BLaER1 treated with 17β-estradiol and CSF1 and Interleukin-3, amounts not matched to agents 10 nM and 100 nM (cell line): Measurements from ENCODE around the gene FAM3A.
A peak's percentile ranks its signal among the peaks of the same experiment; 100 is the strongest.

Source experiments
- H3K27ac ChIP-seq, 11 experiments: shearing (Covaris generic); formaldehyde crosslinking; 2 replicates each; pipeline ENCODE4 v1.8.1; 2022
- H3K27me3 ChIP-seq, 11 experiments: shearing (Covaris generic); formaldehyde crosslinking; 2 replicates each; pipeline ENCODE4 v1.8.1; 2022
- H3K36me3 ChIP-seq, 11 experiments: shearing (Covaris generic); formaldehyde crosslinking; 2 replicates each; pipeline ENCODE4 v1.8.1; 2022
- H3K4me1 ChIP-seq, 10 experiments: shearing (Covaris generic); formaldehyde crosslinking; 2 replicates each; pipeline ENCODE4 v1.8.1; 2022
- H3K4me2 ChIP-seq, 11 experiments: shearing (Covaris generic); formaldehyde crosslinking; 2 replicates each; pipeline ENCODE4 v1.8.1; 2022
- H3K4me3 ChIP-seq, 10 experiments: shearing (Covaris generic); formaldehyde crosslinking; 2 replicates each; pipeline ENCODE4 v1.8.1; 2022
- H3K9ac ChIP-seq, 11 experiments: shearing (Covaris generic); formaldehyde crosslinking; 2 replicates each; pipeline ENCODE4 v1.8.1; 2022
- H3K9me3 ChIP-seq, 11 experiments: shearing (Covaris generic); formaldehyde crosslinking; replicated peaks in 1 of 11; 2 replicates each; pipeline ENCODE4 v1.8.1; 2022
- H4K20me1 ChIP-seq, 11 experiments: shearing (Covaris generic); formaldehyde crosslinking; 2 replicates each; pipeline ENCODE4 v1.8.1; 2022
- Cebpa-rat ChIP-seq, 11 experiments: shearing (Covaris generic); IDR thresholded peaks; 2 replicates each; pipeline ENCODE4 v1.8.1; 2022

The FAM3A gene

DNA sequence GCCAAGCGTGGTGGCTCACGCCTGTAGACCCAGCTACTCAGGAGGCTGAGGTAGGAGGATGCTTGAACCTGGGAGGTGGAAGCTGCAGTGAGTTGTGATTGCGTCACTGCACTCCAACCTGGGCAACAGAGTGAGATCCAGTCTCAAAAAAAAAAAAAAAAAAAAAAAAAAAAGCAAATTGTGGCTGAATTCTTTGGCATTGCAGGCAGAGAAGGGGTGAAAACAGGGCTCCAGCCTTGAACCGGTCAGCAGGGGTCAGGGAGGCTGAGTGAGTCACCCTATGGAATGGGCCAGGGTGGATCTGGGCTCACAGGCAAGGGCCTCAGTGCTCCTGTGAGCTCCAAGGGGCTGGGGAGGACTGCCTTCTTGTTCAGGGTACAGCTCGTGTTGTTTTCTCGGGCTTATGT is 13.2 kb upstream of the FAM3A start:
- Histone ChIP-seq H3K9me3 (no peaks in the 10 kb centered on the region), H3K4me2 (no peak overlapping the region), H3K27ac (no peak overlapping the region), H3K27me3 (peaks cover 47 to 89% (median 73%) of the 10 kb centered on the region in 11 experiments), H3K4me3 (no peak overlapping the region), H3K4me1 (peaks cover 10 to 27% (median 17%) of the 10 kb centered on the region in 10 experiments; a peak in 19 of 20 replicates), H3K9ac (no peak overlapping the region), H3K36me3 (peaks cover 14 to 38% (median 25%) of the 10 kb centered on the region in 11 experiments; a peak in 20 of 22 replicates), H4K20me1 (peaks cover 0 to 44% (median 11%) of the 10 kb centered on the region in 11 experiments; a peak in 13 of 22 replicates)
- 0 out of 22 replicates have a peak, but pooled peaks of 1 of the 11 experiments have one; percentile 32 for TF ChIP-seq Cebpa-rat (IDR thresholded peaks at IDR 0.05)

- H3K36me3 ChIP-seq, result peaks cover 0 to 17% (median 5%) of the 10 kb centered on the region in 11 experiments; a peak in 10 of 22 replicates
- peak overlapping the region; percentile 23 to 59 (median 52); a peak in 18 of 22 replicates for H3K9ac ChIP-seq
- TF ChIP-seq Cebpa-rat (IDR thresholded peaks at IDR 0.05), result no peak
- H4K20me1 ChIP-seq, result peaks cover 0 to 23% (median 6%) of the 10 kb centered on the region in 11 experiments; a peak in 9 of 22 replicates
- peak overlapping the region; percentile 11 to 63 (median 53); a peak in 19 of 22 replicates for H3K27ac ChIP-seq
- peak overlapping the region in 2 of 10 experiments; percentile 30 to 41; a peak in 1 of 20 replicates for H3K4me3 ChIP-seq
- peaks cover 47 to 88% (median 81%) of the 10 kb centered on the region in 11 experiments for H3K27me3 ChIP-seq
- no peaks in the 10 kb centered on the region for H3K9me3 ChIP-seq
- peaks cover 8 to 25% (median 17%) of the 10 kb centered on the region in 10 experiments; a peak in 18 of 20 replicates for H3K4me1 ChIP-seq
- peak overlapping the region; percentile 19 to 69 (median 58); a peak in 21 of 22 replicates for H3K4me2 ChIP-seq
These were observed 11.1 kb upstream of the FAM3A start for GRCh38 chrX:154526901-154527675.

GRCh38 chrX:154525606-154526490 is 9.8 kb upstream of the FAM3A start:
- no peak overlapping the region; a peak in 1 of 22 replicates for H3K27ac ChIP-seq

DNA sequence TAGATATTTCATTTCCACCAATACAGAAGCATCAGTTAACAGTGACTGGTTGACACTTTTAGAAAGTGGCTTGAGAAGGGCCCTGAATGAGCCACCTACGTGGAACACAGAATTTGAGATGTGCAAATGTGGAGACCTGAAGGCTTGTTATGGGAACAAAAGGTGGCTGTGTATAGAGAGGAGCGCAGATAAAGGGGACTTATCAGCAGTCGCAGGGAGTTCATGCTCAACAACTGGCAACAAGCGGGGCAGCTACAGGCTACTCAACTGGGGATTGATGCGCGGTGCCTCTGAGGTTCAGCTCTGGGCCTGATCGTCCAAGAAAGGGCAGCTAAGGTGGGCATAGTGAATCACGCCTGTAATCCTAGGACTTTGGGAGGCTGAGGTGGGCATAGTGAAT is 3.4 kb upstream of the FAM3A start:
- no peaks in the 10 kb centered on the region for H4K20me1 ChIP-seq
- H3K27ac ChIP-seq, result no peak overlapping the region
- H3K4me3 ChIP-seq, result no peak overlapping the region
- no peaks in the 10 kb centered on the region for H3K36me3 ChIP-seq
- H3K4me1 ChIP-seq, result peaks cover 12 to 19% (median 16%) of the 10 kb centered on the region in 10 experiments
- H3K9me3 ChIP-seq, result peaks cover 5 to 29% (median 20%) of the 10 kb centered on the region in 11 experiments; a peak in 16 of 22 replicates
- no peak for TF ChIP-seq Cebpa-rat (IDR thresholded peaks at IDR 0.05)
- H3K27me3 ChIP-seq, result peaks cover 8 to 72% (median 54%) of the 10 kb centered on the region in 11 experiments
- no peak overlapping the region for H3K4me2 ChIP-seq
- no peak overlapping the region for H3K9ac ChIP-seq

More at GRCh38 chrX:154525606-154526490, 9.8 kb upstream of the FAM3A start:
- H3K4me3 ChIP-seq, result no peak overlapping the region
- H3K9ac ChIP-seq, result no peak overlapping the region
- peaks cover 0 to 11% (median under 1%) of the 10 kb centered on the region in 11 experiments; a peak in 6 of 22 replicates for H3K36me3 ChIP-seq
- H3K4me1 ChIP-seq, result peaks cover 8 to 25% (median 17%) of the 10 kb centered on the region in 10 experiments; a peak in 18 of 20 replicates
- H3K27me3 ChIP-seq, result peaks cover 47 to 88% (median 80%) of the 10 kb centered on the region in 11 experiments
- TF ChIP-seq Cebpa-rat (IDR thresholded peaks at IDR 0.05), result peak in 7 of 11 experiments; percentile 15 to 79 (median 49); a peak in 7 of 22 replicates
- peak overlapping the region in 2 of 11 experiments; percentile 9 to 12; a peak in 2 of 22 replicates for H3K4me2 ChIP-seq
- peaks cover 0 to 18% (median 3%) of the 10 kb centered on the region in 11 experiments; a peak in 8 of 22 replicates for H4K20me1 ChIP-seq
- H3K9me3 ChIP-seq, result no peaks in the 10 kb centered on the region

- Histone ChIP-seq H3K9me3 (peaks cover 5 to 37% (median 20%) of the 10 kb centered on the region in 11 experiments; a peak in 16 of 22 replicates), H3K27ac (peak overlapping the region in 9 of 11 experiments; percentile 57 to 92 (median 84); a peak in 18 of 22 replicates), H3K4me1 (peaks cover 15 to 37% (median 29%) of the 10 kb centered on the region in 10 experiments), H3K4me3 (peak overlapping the region in 2 of 10 experiments; percentile 67 to 69; a peak in 2 of 20 replicates), H3K36me3 (no peaks in the 10 kb centered on the region; a peak in 1 of 22 replicates), H3K4me2 (peak overlapping the region; percentile 50 to 84 (median 72); a peak in 20 of 22 replicates), H4K20me1 (peaks cover 0 to 7% (median 0%) of the 10 kb centered on the region in 11 experiments; a peak in 1 of 22 replicates), H3K27me3 (peaks cover 8 to 65% (median 45%) of the 10 kb centered on the region in 11 experiments; a peak in 20 of 22 replicates), H3K9ac (peak overlapping the region in 9 of 11 experiments; percentile 55 to 93 (median 88); a peak in 14 of 22 replicates)
- no peak for TF ChIP-seq Cebpa-rat (IDR thresholded peaks at IDR 0.05)
These were observed 1.2 kb upstream of the FAM3A start for GRCh38 chrX:154517101-154517781.

- H3K36me3 ChIP-seq, result no peaks in the 10 kb centered on the region; a peak in 1 of 22 replicates
- peaks cover 5 to 37% (median 20%) of the 10 kb centered on the region in 11 experiments; a peak in 16 of 22 replicates for H3K9me3 ChIP-seq
- H3K9ac ChIP-seq, result peak overlapping the region; percentile 55 to 93 (median 88)
- peaks cover 18 to 43% (median 35%) of the 10 kb centered on the region in 10 experiments for H3K4me1 ChIP-seq
- H3K4me2 ChIP-seq, result peak overlapping the region; percentile 50 to 84 (median 72)
- peak overlapping the region; percentile 32 to 92 (median 78); a peak in 21 of 22 replicates for H3K27ac ChIP-seq
- H3K4me3 ChIP-seq, result peak overlapping the region; percentile 58 to 81 (median 70)
- peaks cover 8 to 65% (median 42%) of the 10 kb centered on the region in 11 experiments; a peak in 20 of 22 replicates for H3K27me3 ChIP-seq
- H4K20me1 ChIP-seq, result peaks cover 0 to 8% (median 0%) of the 10 kb centered on the region in 11 experiments; a peak in 1 of 22 replicates
- TF ChIP-seq Cebpa-rat (IDR thresholded peaks at IDR 0.05), result peak in 3 of 11 experiments; percentile 19 to 48 (median 32); a peak in 1 of 22 replicates
These were observed 646 bp upstream of the FAM3A start for GRCh38 chrX:154516656-154517100.
